Left ventricle myocardium inferior (tissue), 1 donor: ENCODE data around the gene MGRN1. TPM values are rescaled to one million over a fixed set of nuclear protein-coding genes. Genes with fewer than 3 reads are reported as not detected.

ENCODE experiments used
- DNase-seq: peaks from one replicate; pipeline ENCODE4 v3.0.0-alpha.2; 2020
- H3K27ac ChIP-seq: fragments of 200-600 bp; replicated peaks from 2 replicates; pipeline ENCODE4 v1.8.0; 2021
- H3K27me3 ChIP-seq: fragments of 200-600 bp; 2 replicates; pipeline ENCODE4 v1.8.0; 2021; ENCODE audit warnings: low read depth
- H3K36me3 ChIP-seq: fragments of 200-600 bp; 2 replicates; pipeline ENCODE4 v1.8.0; 2021
- H3K4me1 ChIP-seq: fragments of 200-600 bp; 2 replicates; pipeline ENCODE4 v1.8.0; 2021
- H3K4me3 ChIP-seq: fragments of 200-600 bp; 2 replicates; pipeline ENCODE4 v1.8.0; 2021; ENCODE audit warnings: mild to moderate bottlenecking, moderate library complexity
- H3K9me3 ChIP-seq: fragments of 200-600 bp; replicated peaks from 2 replicates; pipeline ENCODE4 v1.8.0; 2021
- CTCF ChIP-seq: fragments of 200-600 bp; IDR thresholded peaks from 2 replicates; pipeline ENCODE4 v1.8.0; 2021; ENCODE audit warnings: antibody characterized with exemption, mild to moderate bottlenecking, borderline replicate concordance
- intact Hi-C: fragments of 100-400 bp; cut with micrococcal nuclease; formaldehyde crosslinking; loops from one replicate; pipeline ENCODE4 v1.11.0; 2022
- total RNA-seq: library from RNA; stranded (reverse); fragmentation: NEBNext Ultra II Directional; extraction: Animal tissue kit (Norgen Biotek cat#: 25700); gene quantifications from one replicate; pipeline ENCODE4 v1.2.1, GENCODE V29; 2021
- donor health status: DM: no; HTN: yes; CAD: no; lungs with severe emphysema.

Gene MGRN1
- total RNA-seq, 1 donor from 2014 or later, result 30.5 TPM

DNA sequence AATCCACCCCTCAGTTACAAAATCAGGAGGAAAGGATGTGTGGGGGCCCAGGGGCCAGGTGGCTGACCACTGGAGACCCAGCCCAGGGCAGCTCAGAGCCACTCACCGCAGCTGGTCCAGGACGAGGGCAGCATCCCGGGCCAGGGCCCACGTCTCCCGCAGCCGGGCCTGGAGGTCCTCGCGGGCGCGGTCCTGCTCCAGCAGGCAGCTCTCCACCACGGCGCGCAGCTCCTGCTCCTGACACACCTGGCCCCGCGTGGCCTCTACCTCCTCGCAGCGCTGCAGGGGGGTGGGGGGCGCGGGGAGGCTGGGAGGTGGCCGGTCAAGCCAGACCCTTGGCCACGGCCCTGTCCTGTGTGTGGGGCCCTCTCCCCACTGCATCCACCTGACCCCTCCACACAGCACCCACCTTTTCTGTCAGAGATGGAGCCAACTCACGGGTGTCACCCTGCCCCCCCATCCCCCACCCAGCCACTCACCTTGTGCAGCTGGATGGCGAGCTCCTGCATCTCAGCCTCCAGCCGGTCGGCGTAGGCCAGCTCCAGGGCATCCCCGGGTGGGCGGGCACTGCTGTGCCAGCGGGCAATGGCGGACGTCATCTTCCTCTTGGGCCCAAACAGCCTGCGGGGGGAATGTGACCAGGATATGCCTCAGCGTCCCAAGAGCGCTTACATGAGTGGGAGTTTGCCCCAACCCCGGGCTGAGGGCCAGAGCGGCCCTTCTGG lies 73.9 kb downstream of the MGRN1 start:
- H3K27ac ChIP-seq, result no peak overlapping the region
- H3K4me3 ChIP-seq, result no peak overlapping the region
- DNase-seq, result no peak
- TF ChIP-seq CTCF, result no peak
- no peaks in the 10 kb centered on the region for H3K9me3 ChIP-seq
- peaks cover 68% of the 10 kb centered on the region for H3K36me3 ChIP-seq
- H3K4me1 ChIP-seq, result peaks cover 47% of the 10 kb centered on the region
- intact Hi-C loops, result no loop called here
- no peaks in the 10 kb centered on the region for H3K27me3 ChIP-seq

DNA sequence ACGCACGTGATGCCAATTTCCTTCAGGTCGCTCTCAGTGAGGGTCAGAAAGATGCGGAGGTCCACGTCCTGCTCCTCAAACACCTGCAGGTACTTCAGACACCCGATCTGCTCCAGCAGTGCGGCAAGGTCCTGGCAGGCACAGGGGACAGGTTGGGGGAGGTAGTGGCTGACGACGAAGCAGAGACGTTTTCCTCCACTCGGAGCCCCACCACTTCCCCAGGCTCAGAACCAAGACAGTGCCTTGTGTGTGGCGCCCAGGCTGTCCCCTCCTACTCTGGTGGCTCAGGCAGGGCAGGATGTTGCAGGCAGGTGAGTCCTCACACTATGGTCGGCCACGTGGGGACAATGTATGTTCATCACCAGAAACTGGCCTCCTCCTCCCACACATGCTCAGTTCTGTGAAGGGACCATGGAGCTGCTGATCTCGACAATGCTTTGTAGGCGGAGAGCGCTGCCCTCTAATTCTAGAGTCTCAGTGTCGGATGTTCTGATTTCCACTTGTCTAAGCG lies 74.5 kb downstream of the MGRN1 start:
- Histone ChIP-seq H3K27me3 (no peaks in the 10 kb centered on the region), H3K4me1 (peaks cover 41% of the 10 kb centered on the region), H3K36me3 (peaks cover 74% of the 10 kb centered on the region), H3K4me3 (no peak overlapping the region), H3K9me3 (no peaks in the 10 kb centered on the region), H3K27ac (no peak overlapping the region)
- intact Hi-C loops, result no loop called here
- DNase-seq, result no peak
- TF ChIP-seq CTCF, result no peak

GRCh38 chr16:4700380-4700996 lies 75.9 kb downstream of the MGRN1 start:
- Histone ChIP-seq H3K4me1 (peaks cover 28% of the 10 kb centered on the region), H3K27ac (no peak overlapping the region), H3K9me3 (no peaks in the 10 kb centered on the region), H3K36me3 (peaks cover 88% of the 10 kb centered on the region), H3K4me3 (no peak overlapping the region), H3K27me3 (no peaks in the 10 kb centered on the region)
- intact Hi-C loops, result no loop called here
- no peak for DNase-seq
- TF ChIP-seq CTCF, result no peak

DNA sequence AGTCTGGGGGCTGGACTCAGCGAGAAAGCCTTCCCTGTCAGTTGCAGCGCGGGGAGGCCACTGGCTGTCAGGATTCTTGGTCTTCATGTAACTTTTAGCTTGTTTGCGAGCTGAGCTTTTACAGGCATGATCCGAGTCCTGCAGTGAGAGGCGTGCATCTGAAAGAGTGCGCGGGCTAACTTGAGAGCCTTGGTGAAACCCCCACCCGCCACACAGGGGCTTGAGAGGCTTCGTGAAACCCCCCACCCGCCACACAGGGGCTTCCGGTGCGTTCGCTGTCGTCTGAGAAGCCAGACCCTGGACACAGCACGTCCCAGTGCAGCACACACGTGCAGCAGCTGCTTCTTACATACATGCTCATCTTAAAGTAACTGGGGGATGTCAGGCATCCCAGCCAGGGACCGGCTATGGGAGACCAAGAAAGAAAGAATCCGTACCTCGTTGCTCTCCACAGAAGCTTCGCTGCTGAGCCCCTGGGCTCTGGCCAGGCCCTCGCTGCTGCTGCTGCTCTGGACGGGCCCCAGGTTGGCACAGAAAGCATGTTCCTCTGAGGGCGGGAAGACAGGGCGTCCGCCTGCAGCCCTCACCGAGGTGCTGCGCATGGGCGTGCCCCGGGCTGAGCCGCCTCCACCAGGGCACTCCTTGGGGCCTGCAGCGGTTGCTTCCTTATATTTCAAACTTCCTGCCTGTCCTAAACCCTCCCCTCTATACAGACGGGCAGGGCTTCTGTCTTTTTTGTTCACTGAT lies 76.5 kb downstream of the MGRN1 start:
- intact Hi-C loops, result no loop called here
- no peak for TF ChIP-seq CTCF
- Histone ChIP-seq H3K36me3 (peaks cover 85% of the 10 kb centered on the region), H3K4me1 (peaks cover 21% of the 10 kb centered on the region), H3K27me3 (no peaks in the 10 kb centered on the region), H3K27ac (no peak overlapping the region), H3K9me3 (no peaks in the 10 kb centered on the region), H3K4me3 (no peak overlapping the region)
- peak; percentile 64 for DNase-seq

- no peak for TF ChIP-seq CTCF
- H3K36me3 ChIP-seq, result peaks cover 85% of the 10 kb centered on the region
- H3K27ac ChIP-seq, result no peak overlapping the region
- intact Hi-C loops, result no loop called here
- H3K27me3 ChIP-seq, result no peaks in the 10 kb centered on the region
- H3K4me3 ChIP-seq, result no peak overlapping the region
- DNase-seq, result no peak
- no peaks in the 10 kb centered on the region for H3K9me3 ChIP-seq
- peaks cover 13% of the 10 kb centered on the region for H3K4me1 ChIP-seq
Observed at GRCh38 chr16:4701791-4702465, 77.3 kb downstream of the MGRN1 start.
